Stimulated activated CD4-positive, alpha-beta T cell treated with anti-CD3 and anti-CD28 coated beads, Interleukin-1b, Interleukin-23, amount 100 ng/mL, for 1 hour (primary cell): ENCODE results near the gene NELFB.

ENCODE experiments used
- DNase-seq, 2 donors: peaks; one replicate each; pipeline ENCODE4 v3.0.0-alpha.2; 2020; ENCODE audit warnings: low read depth in 2 of 2

Gene NELFB

GRCh38 chr9:137303151-137303892, 48.2 kb downstream of the NELFB start:
- DNase-seq: no peak

- DNase-seq: no peak
Observed at GRCh38 chr9:137303893-137304382, 48.8 kb downstream of the NELFB start.

GRCh38 chr9:137304383-137305059, 49.4 kb downstream of the NELFB start:
- no peak for DNase-seq

- peak; percentile 21 to 35 for DNase-seq
Observed at GRCh38 chr9:137305060-137305797, 50.1 kb downstream of the NELFB start.

- DNase-seq: no peak
Observed at GRCh38 chr9:137305798-137306065, 50.6 kb downstream of the NELFB start.

GRCh38 chr9:137306066-137306849, 51.1 kb downstream of the NELFB start:
- no peak for DNase-seq

- DNase-seq: no peak
Observed at GRCh38 chr9:137306850-137307254, 51.7 kb downstream of the NELFB start.

- DNase-seq: no peak
Observed at GRCh38 chr9:137307255-137308056, 52.3 kb downstream of the NELFB start.

GRCh38 chr9:137308057-137308619, 53.0 kb downstream of the NELFB start:
- no peak for DNase-seq

GRCh38 chr9:137309368-137310188, 54.5 kb downstream of the NELFB start:
- no peak for DNase-seq

GRCh38 chr9:137310189-137311052, 55.3 kb downstream of the NELFB start:
- no peak for DNase-seq

GRCh38 chr9:137311171-137311985, 56.3 kb downstream of the NELFB start:
- no peak for DNase-seq

- no peak for DNase-seq
Observed at GRCh38 chr9:137311986-137312851, 57.1 kb downstream of the NELFB start.

GRCh38 chr9:137312852-137313325, 57.8 kb downstream of the NELFB start:
- DNase-seq: no peak

- DNase-seq: no peak
Observed at GRCh38 chr9:137313326-137313936, 58.3 kb downstream of the NELFB start.

GRCh38 chr9:137313956-137314560, 58.9 kb downstream of the NELFB start:
- DNase-seq: no peak
